ENCODE measurements around the gene GCNA. TPM values are rescaled to one million over a fixed set of nuclear protein-coding genes. Genes with fewer than 3 reads are reported as not detected.

The GCNA gene
- total and polyA plus RNA-seq, 2 of the 13 experiments (the other 11 are each of a cell fraction or from before 2014, with no cell fraction given), result 0.38 to 0.66 TPM

GRCh38 chrX:71650333-71650969 lies 72.2 kb downstream of the GCNA start:
- H3K27me3 ChIP-seq (ENCODE audit: control insufficient read depth in 1 of 2, insufficient read depth in 2 of 2, low read length in 2 of 2), result no peaks in the 10 kb centered on the region
- 4% methylated on average over 4 of the region's 4 CpGs for WGBS (ENCODE audit: low lambda C conversion rate)
- no peak overlapping the region for H3K4me2 ChIP-seq (ENCODE audit: low read depth, low read length)
- H3K36me3 ChIP-seq (replicated peaks in 1 of 2; ENCODE audit: control insufficient read depth in 1 of 2, insufficient read depth in 2 of 2, low read length in 2 of 2), result no peaks in the 10 kb centered on the region
- no peak overlapping the region for H3K4me3 ChIP-seq (replicated peaks in 1 of 3; ENCODE audit: insufficient read depth in 1 of 3, low read depth in 2 of 3, low read length in 3 of 3)
- peak; percentile 14 for DNase-seq (ENCODE audit: low spot score)
- BruUV-seq (replicated peaks), result no TSS peak
- peak; percentile 82 for FAIRE-seq
- no peaks in the 10 kb centered on the region for H4K20me1 ChIP-seq (ENCODE audit: insufficient read depth, low read length)
- peak; percentile 96 for ATAC-seq
- in situ Hi-C loops (cut with HindIII; ENCODE audit: extremely low pct_ligation_motif_present, low pct_unique_long_range_greater_than_20kb) (no loop called here), intact Hi-C loops (cut with micrococcal nuclease; ENCODE audit: unreplicated experiment) (loop anchor here (2.0 to 5.0 kb wide), 2 partner anchors 34 to 78 kb away; no protein-coding TSS in a partner anchor)
- POLR2A ChIA-PET, result no interaction called here
- no peak overlapping the region for H3K27ac ChIP-seq (ENCODE audit: extremely low read length, insufficient read depth, low read length)
- H3K9ac ChIP-seq (ENCODE audit: insufficient read depth, low read depth, low read length), result no peak overlapping the region
- H2AFZ ChIP-seq (ENCODE audit: low read length), result no peak overlapping the region
- TF ChIP-seq SNRNP70 (IDR thresholded peaks at IDR 0.05; ENCODE audit: low read depth, low read length), result no peak
- TF ChIP-seq RFXANK (CRISPR knock-in tag; IDR thresholded peaks at IDR 0.05), result no peak
- TF ChIP-seq SMC3 (IDR thresholded peaks at IDR 0.05; ENCODE audit: low read length), result peak; percentile 32; the same call in 1 of the 2 replicates
- no peak for TF ChIP-seq TRIM24 (CRISPR knock-in tag; IDR thresholded peaks at IDR 0.05)
- no peak for TF ChIP-seq ZNF30 (CRISPR knock-in tag; IDR thresholded peaks at IDR 0.05)
- TF ChIP-seq CTCF (CRISPR knock-in tag; IDR thresholded peaks at IDR 0.05), result peak; percentile 73
- TF ChIP-seq STAG1 (CRISPR knock-in tag; IDR thresholded peaks at IDR 0.05), result peak; percentile 71
- TF ChIP-seq ZNF230 (CRISPR knock-in tag; IDR thresholded peaks at IDR 0.05), result no peak
- TF ChIP-seq ZBTB3 (CRISPR knock-in tag; IDR thresholded peaks at IDR 0.05; ENCODE audit: borderline replicate concordance, low read depth), result no peak
- no peaks in the 10 kb centered on the region for H3K79me2 ChIP-seq (ENCODE audit: insufficient read depth, low read length)
- no peaks in the 10 kb centered on the region for H3K9me3 ChIP-seq (ENCODE audit: low read length)
- CTCF ChIA-PET (ENCODE audit: low intra/inter-chr PET ratio, low total read pairs), result interaction anchor here (1.1 kb wide), 1 partner anchor 33 kb away, joined by 3 read pairs; no protein-coding TSS in a partner anchor
- no peaks in the 10 kb centered on the region for H3K4me1 ChIP-seq (ENCODE audit: insufficient read depth, low read length)
